CD4-positive, alpha-beta T cell treated with Interleukin-21 for 1 hour (primary cell): ENCODE results near the gene HPSE2.

Experiments
- DNase-seq: peaks from one replicate; pipeline ENCODE4 v3.0.0-alpha.2; 2020

The HPSE2 gene

DNA sequence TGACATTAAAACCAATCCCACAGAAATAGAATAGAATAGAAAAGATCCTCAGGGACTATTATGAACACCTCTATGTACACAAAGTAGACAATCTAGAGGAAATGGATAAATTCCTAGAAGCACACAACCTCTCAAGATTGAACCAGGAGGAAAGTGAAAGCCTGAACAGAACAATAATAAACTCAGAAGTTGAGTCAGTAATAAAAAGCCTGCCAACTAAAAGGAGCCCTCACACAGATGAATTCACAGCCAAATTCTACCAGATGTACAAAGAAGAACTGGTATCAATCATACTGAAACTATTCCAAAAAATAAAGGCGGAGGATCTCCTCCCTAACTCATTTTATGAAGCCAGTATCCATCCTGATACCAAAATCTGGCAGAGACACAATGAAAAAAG is 568.6 kb downstream of the HPSE2 start:
- no peak for DNase-seq

DNA sequence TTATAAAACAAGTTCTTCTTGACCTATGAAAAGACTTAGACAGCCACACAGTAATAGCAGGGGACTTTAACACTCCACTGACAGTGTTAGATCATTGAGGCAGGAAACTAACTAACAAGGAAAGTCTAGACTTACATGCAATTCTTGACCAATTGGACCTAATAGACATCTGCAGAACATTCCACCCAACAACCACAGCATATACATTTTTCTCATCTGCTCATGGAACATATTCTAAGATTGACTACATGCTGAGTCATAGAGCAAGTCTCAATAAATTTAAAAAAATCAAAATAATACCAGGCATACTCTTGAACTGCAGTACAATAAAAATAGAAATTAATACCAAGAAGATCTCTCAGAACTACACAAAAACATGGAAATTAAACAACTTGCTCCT is 569.4 kb downstream of the HPSE2 start:
- no peak for DNase-seq

DNA sequence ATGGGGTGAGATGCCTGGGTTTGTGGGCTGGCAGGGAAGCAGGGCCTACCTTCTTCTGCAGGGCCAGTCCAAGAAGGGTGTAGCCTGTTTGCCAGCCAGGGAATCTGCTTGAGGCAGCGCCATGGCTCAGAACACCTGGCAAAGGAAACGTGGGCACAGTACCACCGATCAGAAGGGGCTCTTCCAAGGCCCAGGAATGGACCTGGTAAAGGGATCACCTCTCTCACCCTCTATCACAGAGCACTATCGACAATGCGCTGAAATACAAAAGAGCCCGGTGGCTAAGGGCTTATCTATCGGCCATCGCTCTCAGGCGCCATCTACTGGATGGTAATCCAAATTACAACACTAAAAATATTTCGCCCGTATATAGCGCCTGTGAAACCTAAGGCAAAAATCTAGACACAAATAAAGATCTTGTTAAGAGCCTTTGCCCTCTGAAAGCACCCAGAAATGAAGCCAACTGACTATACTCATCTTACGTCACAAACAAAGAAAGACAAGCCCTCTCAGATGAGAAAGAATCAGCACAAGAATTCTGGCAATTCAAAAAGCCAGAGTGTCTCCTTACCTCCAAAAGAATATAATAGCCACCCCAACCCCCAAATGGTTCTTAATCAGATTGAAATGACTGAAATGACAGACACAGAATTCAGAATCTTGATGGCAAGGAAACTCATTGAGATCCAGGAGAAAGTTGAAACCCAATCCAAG is 571.2 kb downstream of the HPSE2 start:
- DNase-seq, result peak; percentile 51

DNA sequence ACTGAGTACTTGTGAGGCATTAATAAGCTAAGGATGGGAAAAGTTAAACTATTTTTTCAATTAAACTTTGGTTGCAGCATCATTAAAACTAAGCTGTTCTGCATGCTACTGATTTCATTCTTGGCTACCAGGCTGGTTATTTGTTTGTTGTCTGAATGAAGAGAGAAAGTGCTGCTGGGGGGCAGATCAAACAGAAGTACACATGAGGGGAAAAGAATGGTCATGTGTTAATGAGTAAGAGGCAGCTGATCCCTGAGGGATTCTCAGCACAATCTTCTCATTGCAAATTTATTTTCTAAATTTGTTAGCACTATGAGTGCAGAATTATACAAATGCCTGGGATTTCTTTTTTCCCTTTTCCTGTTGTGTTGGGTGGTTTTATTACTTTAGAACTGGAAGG is 575.7 kb downstream of the HPSE2 start:
- DNase-seq, result no peak

DNA sequence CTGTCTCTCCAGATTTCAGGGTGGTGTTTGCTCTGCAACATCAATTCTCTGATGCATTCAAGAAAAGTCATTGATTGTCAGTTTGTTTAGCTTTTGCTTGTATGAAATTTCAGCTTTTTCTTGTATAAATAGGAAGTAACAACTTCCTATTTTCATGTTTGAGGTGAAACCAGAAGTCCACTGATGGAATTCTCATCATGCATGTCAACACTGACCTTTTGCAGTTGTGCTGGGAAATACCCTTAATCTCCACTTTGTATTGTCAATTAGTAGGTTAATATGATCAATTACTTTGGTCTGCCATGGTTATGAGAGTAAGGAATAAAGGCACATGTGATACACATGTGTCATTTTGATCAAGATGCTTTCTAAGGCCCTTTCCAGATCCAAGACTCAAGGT is 580.2 kb downstream of the HPSE2 start:
- DNase-seq, result no peak

DNA sequence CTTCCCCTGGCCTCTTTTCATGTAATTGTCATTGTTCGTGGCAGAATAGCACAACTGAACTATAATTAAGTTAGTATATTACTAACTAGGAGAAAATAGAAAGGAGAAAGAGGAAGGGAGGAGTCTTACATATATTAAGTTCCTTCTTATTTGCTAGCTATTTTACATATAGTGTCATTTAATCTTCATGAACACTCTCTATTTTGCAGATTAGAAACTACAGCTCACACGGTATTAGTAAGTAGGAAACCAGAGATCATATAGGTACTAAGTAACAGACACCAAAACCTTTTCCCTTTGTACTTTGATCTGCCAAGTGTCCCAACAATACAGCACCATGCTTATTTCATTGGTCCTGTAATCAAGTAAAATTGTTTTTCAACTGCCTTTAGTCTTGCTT is 586.5 kb downstream of the HPSE2 start:
- no peak for DNase-seq

DNA sequence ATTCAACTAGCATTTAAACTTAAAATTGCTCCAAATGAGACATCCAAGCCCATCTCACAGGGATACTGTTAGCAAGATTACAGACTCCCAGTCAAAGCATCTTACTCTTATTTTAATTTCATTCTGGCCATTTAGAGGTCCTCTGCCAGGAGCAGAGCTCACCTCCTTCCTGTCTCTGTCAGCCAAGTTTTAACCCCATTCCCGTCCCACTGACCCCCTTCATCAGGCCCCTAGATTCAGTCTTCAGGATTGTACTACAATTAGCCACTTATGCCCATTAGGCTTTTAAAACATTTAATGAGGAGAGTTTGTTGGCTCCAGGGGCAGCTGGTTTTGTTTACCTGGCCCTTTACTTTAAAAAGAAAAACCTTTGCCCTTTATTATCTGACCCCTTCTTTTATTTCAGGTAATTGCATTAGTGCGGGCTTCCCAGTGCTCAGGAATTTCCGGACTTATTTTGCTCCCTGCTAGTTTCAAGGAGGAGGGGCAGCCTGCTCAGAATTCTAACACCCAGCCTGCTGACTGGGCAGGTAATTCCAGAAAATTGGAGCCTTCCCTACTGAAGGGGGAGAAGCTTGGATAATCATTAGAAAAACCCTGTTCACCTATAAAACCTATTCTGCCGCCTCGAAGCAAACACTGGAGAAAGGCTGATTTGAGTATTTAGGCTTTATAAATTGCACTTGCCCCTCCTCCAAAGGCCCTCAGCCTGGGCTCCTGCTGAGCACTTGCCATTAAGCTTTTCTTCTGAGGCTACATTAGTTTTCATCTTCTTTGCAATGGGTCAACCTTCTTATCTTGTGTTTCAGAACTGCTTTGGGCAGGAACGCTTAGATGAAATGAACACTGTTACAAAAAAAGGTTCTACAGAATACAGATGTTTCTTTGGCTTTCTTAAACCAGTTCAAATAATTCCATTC is 588.4 kb downstream of the HPSE2 start:
- DNase-seq, result no peak

DNA sequence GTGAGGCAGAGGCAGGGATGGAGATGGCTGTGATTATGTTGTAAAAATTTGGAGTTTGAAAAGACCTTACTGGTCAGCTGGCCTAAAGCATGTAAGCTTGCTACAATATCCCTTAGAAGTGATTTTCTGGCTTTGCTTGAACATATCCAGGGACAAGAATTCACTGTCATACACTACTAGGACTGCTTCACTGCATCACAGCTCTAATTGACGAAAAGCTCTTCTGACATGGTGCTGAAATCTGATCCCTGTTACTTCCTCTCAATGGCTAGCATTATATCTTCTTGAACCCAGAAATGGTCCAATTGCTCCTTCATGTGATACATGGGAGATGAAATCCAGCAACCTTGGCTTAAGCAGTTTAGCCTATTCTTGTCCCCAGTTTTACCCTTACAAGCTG is 591.2 kb downstream of the HPSE2 start:
- no peak for DNase-seq

DNA sequence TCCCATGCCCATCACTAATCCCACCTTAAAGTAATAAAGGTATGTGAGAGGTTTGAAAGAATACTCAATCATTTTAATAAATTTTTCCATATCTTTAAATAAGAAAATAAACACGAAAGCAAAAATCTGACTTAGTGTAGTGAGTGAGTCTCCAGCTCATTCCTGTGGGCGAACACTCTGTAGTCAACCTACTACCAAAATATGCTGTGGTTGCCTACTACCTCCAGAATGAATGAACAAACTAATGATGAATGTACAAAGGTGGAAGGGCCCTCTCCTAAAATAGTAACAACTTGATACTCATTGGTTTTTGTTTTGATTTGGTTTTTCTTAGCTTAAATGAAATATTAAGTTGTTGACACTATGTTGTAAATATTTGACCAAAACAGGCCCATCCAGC is 593.4 kb downstream of the HPSE2 start:
- DNase-seq, result no peak

DNA sequence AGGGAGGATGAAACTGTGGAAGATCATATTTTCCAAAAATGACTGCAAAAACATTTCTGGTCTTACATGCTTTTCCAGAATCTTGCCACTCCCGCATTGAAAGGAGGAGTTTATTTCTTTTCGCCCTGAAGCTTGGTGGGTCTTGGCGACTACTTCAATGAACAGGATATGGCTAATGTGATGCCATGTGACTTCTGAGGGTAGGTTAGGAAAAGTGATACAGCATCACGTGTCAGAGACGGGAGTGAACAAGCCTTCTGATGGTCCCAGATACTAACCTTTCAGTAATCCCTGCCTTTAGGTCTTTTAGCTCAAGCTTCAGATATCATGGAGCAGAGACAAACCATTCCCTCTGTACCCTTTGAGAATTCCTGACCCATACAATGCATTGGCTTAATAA is 596.7 kb downstream of the HPSE2 start:
- DNase-seq, result no peak

DNA sequence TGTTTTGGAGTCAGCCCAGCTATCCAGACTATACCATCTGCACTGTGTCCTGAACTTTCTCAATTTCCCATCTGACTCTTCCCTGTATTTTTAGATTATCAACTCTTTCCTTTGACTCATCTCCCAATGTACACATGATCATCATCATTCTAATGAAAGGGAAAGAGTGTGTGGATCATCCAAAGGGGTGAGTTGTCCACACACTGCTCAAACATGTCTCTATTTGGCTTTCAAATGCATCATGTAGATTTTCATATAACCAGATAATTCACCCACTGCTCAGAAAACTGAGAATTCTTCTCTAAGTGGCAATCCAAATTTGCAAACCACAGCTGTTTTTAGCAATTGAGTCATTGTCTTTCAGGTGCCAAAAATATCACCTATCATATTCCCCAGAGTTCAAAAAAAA is 598.7 kb downstream of the HPSE2 start:
- no peak for DNase-seq

DNA sequence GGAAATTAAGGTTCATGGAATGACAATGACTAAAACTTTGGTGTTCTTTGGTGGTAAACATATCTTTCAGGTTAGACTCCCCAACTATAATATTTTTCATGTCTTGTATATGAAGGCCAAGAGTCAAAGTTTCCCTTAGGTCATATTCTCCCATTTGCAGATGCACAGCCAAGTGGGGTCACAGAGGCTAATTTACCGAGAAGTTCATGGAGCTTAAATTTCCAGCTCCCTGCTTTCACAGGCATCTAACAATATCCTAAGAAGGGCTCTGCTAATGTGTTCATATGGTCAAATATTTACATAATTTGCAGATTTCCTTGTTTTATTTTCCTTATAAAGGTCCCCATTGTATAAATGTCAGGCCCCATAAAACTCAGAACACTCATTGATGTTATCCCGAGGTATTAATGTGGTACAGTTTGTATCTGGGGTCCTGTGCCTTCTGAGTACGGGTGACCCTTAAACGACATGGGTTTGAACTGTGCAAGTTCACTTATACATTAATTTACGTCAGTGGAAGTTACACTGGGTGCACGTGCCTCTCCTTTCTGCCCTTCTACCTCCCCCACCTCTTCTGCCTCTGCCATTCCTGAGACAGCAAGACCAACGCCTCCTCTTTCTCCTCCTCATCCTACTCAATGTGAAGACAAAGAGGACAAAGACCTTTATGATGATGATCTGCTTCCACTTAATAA is 603.0 kb downstream of the HPSE2 start:
- no peak for DNase-seq

DNA sequence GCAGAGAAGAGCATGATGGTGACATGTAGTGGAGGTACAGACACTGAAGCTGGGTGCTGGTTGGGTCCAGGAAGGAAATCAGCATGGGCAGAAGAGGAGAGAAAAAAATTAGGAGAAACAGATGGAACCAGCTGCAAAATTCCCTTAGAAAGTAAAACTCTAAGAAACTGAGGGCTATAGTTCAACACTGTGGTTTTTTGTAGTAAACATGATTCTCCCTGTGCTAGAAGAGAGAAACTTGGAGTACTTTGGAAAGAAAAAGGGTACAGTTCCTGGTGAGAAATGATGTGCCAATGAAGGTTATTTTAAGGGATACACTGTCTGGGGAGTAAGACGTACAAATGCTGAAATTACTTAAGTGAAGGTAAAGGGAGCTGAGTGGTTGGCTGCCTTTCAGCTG is 607.4 kb downstream of the HPSE2 start:
- no peak for DNase-seq

DNA sequence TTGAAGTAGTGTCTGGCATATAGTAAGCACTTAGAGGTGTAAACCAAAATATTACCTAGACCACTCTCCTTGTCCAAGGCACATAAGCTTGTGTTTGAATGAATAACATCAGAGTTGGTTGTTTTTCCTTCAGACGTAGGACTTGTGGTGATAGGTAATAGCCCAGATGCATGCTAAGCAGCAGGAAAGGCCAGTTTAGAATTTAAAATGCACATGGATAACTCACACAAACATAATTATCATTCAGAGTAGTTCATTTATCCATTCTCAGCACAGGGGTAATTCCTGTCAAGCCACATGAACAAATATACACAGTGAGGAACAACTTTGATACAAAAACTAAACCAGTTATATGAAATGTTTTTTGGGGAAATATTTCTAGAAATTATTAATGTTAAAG is 607.9 kb downstream of the HPSE2 start:
- no peak for DNase-seq

DNA sequence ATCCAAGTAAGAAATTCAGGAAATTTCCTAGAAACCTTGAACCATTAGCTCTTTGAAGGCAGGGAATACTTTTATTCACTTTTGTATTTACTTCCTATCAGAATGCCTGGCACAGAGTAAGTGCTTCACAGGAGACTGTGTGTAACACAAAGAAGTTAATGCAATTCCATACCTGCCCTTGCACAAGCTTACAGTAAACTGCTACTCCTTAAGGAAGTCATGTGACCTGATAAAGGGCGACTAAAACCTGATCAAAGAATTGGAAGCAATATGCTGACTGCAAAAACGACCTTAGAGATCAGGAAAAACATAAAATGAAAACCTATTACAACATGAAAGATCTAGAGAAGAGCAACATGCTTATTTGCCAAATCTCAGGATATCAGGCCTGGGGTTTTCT is 610.7 kb downstream of the HPSE2 start:
- no peak for DNase-seq

DNA sequence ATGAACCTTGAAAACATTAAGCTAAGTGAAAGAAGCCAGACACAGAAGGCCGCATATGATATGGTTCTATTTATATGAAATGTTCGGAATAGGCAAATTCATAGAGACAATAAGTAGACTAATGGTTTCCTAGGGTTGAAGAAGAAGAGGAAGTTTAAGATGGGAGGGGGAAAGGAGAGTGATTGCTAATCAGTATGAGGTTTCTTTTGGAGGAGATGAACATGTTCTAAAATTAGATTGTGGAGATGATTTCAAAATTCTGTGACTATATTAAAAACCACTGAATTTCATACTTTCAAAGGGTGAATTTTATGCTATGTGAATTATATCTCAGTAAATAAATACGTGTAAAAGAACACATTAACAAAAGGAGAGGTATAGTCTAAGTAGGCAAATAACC is 612.5 kb downstream of the HPSE2 start:
- DNase-seq, result no peak

DNA sequence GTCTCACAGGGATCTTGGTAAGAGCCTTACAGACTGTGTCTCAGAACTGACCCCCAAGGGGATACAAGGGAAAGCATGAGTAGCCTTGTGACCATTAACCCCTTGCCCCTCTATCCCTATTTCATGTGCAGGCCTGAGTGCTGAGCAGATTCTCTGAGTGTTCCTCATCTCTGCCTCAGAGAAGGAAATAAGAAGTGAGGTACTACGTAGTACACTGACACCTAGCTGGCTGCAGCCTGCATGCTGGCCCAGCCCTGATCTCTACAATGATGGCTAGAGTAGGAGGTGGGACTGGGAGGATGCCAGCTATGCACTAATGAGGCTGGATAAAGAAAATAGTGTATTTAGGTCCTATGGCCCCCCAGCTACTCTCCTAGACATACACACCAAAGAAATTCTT is 614.0 kb downstream of the HPSE2 start:
- no peak for DNase-seq

DNA sequence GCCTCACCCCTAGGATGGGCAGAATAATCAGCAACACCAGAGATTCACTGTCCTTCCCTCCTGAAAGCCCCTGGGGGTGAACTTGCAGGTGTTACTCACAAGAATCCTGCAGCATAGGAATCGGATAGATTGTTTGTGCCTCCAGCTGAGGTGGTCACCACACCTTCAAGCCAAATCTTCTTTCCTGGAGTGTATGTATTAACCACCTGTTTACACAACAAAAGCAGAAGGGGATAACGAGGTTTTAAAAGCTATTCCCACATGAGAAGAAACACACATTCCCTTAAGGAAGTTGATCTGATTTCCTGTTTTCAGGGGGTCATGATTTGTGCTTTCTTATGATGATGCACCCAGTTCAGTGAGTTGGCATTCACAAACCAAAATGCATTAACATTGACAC is 615.1 kb downstream of the HPSE2 start:
- no peak for DNase-seq

DNA sequence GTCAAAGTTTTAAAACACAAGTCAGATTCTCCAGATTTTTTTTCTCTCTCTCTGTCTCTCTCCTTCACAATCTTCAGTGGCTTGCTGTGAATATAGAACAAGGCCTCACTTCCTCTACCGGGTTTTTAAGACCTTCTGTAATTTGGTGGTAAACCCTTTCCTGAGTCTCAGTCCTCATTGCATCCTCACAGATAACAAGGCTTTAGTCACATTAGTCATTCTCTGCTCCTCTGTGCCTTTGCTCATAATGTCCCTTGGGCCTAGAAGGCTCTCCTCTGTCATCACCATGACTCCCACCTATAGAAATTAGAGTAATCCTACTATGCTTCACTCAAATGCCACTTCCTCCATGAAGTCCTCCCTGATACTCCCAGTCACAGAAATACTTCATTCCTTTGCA is 616.2 kb downstream of the HPSE2 start:
- no peak for DNase-seq

DNA sequence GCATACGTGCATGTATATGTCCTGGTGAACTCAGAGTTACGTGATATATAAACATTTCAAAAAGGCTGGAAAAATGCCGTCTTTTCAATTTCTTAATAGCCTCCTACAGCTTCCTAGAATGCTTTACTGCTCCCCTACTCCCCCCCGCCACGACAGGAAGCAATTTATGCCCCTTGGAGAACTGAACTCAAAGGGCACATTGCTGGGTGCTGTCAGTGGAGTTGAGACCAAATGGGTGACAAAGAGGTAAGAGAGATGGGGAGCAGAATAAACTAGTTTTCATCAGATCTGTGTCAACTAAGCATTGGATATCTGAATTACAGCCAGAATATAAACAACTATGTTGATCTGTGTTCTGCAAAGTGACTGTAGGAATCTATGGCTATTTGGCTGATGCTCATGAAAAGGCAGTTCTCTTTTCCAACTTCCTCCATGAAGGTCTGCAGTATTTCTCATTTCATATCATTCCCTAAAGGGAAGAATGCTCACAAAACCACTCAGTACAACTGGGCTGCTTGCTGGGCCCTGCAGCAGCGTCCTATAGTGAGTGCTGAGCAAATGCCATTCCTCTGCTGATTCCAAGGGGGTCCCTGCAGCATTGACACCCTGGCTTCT is 617.6 kb downstream of the HPSE2 start:
- DNase-seq, result no peak

DNA sequence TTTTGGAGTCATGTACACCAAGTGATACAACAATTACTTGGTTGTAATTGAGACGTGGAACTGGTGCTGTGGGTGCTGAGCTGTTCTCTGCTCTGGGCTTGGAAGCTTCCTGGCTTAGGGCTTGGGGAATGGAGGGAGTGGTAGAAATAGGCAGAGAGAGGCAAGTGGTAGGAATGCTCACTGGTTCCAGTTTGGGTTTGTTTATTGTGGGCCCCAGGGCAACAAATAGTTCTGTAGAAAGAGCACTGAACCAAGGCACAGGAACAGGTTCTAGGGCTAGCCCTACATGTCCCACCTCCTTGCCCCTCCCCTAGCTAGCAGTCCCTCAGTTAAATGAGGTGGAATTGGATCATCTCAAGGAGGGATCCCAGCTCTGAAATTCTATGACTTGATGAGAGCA is 622.2 kb downstream of the HPSE2 start:
- DNase-seq, result no peak

DNA sequence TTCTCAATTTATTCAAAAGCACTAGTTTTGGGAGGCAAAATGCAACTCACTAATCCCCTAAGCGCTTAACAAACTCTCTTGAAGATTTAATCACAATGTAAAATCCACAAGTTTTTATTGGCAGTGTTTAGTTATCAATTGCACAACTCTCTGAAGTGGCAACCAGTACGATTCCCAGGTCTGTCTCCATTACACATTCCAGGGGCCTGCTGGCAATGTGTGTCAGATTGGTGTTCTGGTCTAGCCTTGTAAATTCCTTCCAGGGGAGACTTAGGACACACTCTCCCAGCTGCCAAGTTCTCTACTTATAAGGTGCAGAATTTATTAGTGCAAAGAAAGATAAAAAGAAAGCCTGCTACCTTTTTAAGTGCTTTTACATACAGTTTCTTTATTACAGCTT is 624.2 kb downstream of the HPSE2 start:
- DNase-seq, result no peak

DNA sequence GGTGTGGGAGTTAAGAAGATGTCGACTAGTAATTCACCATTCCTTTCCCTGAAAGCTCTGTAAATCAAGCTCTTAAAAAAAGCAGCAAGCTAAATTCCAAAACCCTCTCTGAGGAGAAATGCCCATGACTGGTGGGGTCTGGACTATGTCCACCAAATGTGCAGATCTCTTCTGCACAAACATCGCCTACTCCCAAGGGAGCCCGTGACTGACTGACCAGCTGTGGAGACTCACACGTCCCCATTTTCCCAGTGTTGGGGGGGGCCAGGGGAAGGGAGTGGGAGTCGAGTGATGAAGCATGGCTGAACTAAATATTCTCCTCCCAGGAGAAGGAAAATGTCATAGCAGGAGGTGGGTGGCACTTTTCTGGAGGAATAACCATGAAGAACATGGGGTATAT is 624.8 kb downstream of the HPSE2 start:
- no peak for DNase-seq
